NCI-H146 treated with DMSO at 0.1 percent for 48 hours (cell line): ENCODE results near the gene PLEKHN1.

Experiments
- DNase-seq: peaks from one replicate; lab custom pipeline; 2025; ENCODE audit not compliant: unreplicated experiment; lab: John Stamatoyannopoulos, UW

The PLEKHN1 gene

GRCh38 chr1:960363-961131 is 5.7 kb upstream of the PLEKHN1 start, which contains the start of gene KLHL17:
Gene KLHL17 (plus strand): TSS chr1:960584. CDS start chr1:960694, 110 bp downstream.
- DNase-seq, result no peak

- no peak for DNase-seq
Measured at GRCh38 chr1:961132-961669, 5.1 kb upstream of the PLEKHN1 start.

GRCh38 chr1:962381-963300 is 3.6 kb upstream of the PLEKHN1 start:
- DNase-seq, result no peak

GRCh38 chr1:963301-963651 is 3.0 kb upstream of the PLEKHN1 start:
- no peak for DNase-seq

- no peak for DNase-seq
Measured at GRCh38 chr1:963746-964525, 2.3 kb upstream of the PLEKHN1 start.

- DNase-seq, result no peak
Measured at GRCh38 chr1:964691-965525, 1.4 kb upstream of the PLEKHN1 start.

GRCh38 chr1:965526-966134 is 652 bp upstream of the PLEKHN1 start:
- no peak for DNase-seq

GRCh38 chr1:966704-967300 is 520 bp downstream of the PLEKHN1 start:
- DNase-seq, result no peak

GRCh38 chr1:967466-968343 is 1.4 kb downstream of the PLEKHN1 start:
- DNase-seq, result no peak

- DNase-seq, result no peak
Measured at GRCh38 chr1:969260-969855, 3.1 kb downstream of the PLEKHN1 start.

- DNase-seq, result no peak
Measured at GRCh38 chr1:970242-970972, 4.1 kb downstream of the PLEKHN1 start.

- DNase-seq, result no peak
Measured at GRCh38 chr1:970973-971730, 4.9 kb downstream of the PLEKHN1 start.

- DNase-seq, result no peak
Measured at GRCh38 chr1:971751-972506, 5.6 kb downstream of the PLEKHN1 start.

GRCh38 chr1:972726-973458 is 6.6 kb downstream of the PLEKHN1 start:
- no peak for DNase-seq
